Stimulated activated CD4-positive, alpha-beta T cell treated with anti-CD3 and anti-CD28 coated beads, Interleukin-12 subunit alpha, Interleukin-12 subunit beta, amount 100 ng/mL, for 48 hours (primary cell): ENCODE data around the gene FNDC5.

Experiments used
- DNase-seq, 3 donors: peaks; one replicate each; pipeline ENCODE4 v3.0.0-alpha.2; 2020; ENCODE audit warnings: low read depth in 2 of 3, low spot score in 1 of 3

FNDC5 gene

DNA sequence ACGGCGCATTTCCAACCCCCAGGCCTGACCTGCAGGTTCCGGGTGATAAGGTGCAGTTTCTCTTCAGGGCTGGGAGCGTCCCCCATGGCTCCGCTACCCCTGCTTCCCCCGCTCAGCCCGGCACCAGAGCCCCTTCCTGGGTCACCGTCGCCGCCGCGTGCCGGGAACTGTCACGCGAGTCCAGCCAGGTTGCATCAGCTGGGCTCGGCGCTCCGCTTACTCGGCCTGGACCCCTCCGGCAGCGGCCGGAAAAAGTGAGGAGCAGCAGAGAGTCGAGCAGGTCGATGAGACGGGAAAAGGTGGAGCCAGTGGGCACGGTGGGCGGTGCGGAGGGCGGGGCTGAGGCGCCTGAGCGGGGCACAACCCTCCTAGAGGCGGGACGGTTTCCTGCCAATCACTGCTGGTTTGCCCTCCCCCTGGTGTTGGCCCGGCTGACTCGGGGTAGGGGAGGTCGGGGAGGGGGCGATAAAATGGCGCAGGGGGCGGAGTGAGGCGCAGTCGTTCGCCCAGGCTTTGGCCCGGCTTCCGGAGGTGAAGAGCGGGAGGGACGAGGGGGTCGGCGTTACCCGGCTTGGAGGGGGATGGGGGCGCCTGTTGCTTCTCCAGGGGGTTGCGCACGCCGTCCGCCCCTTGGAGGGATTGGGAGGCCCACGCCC, 53.4 kb downstream of the FNDC5 start, which contains the start of the genes S100PBP and YARS1:
Gene S100PBP, plus strand, starts transcription at position 495 of the 656 bp plus-strand sequence. CDS start 8,447 bp downstream, outside the sequence.
Gene YARS1, minus strand, starts transcription at position 200 of the 656 bp plus-strand sequence. Its CDS starts 114 bp downstream, at position 86.
- peak; percentile 100 for DNase-seq

DNA sequence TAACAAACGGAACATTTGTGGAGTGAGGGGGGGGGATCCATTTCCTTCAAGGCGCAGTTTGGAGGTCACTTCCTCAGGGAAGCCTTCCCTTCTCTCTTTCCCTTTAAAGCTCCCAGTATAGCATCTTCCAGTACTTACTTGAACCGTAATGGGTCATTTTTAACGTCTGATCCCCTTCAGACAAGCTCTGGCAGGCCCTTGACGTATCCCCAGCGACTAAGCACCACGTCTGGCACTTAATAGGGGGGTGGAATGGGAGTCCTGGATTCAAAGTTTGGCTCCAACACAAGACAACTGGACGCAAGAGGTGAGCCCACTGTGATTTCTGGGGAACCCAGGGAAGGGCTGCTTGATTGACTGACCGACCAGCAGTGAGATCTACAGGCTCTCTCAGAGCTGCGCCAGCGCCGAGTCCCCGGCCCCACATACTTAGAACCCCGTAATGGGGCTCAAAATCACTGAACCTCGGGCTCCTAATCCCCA, 54.0 kb downstream of the FNDC5 start:
- DNase-seq: peak in 1 of 3 donors; percentile 11

DNA sequence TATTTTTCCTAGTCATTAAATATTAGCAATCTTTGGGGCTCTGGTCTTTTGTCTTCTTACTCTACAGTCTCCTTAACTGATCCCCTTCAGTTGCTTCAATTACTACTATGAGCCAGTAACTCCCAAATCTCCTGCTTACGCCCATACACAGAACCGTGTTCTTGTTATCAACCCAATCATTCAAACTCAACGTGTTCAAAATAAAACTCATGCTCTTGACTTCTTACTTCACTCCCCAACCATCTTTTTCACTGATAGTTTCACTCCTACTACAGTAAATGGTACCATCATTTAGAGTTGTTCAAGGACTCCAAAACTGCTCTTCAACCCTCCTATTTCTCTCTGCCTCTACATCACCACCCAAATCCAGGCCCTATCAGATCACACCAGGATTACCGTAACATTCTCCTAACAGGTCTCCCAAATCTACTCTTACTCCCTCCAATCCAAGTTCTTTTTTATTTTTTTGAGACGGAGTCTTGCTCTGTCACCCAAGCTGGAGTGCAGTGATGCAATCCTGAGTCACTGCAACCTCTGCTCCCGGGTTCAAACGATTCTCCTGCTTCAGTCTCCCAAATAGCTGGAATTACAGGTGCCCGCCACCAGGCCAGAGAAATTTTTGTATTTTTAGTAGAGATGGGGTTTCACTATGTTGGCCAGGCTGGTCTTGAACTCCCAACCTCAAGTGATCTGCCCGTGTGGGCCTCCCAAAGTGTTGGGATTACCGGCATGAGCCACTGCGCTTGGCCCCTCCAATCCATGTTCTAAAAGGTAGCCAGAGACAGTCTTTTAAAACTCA, 56.6 kb downstream of the FNDC5 start:
- DNase-seq: no peak
